GM12865 (cell line): ENCODE measurements around the gene C15orf39.

Experiments
- DNase-seq: peaks from one replicate; pipeline ENCODE4 v3.0.0; 2010; ENCODE audit warnings: low read depth
- H3K4me3 ChIP-seq: 2 replicates; pipeline ENCODE4 v1.5.1; 2011; ENCODE audit warnings: mild to moderate bottlenecking, low read depth, low read length, control low read depth
- CTCF ChIP-seq: IDR thresholded peaks from 2 replicates; pipeline ENCODE4 v1.5.1; 2011; ENCODE audit warnings: low read length, control low read depth, low read depth, inconsistent platforms; ENCODE audit not compliant: insufficient read depth; ENCODE audit errors: missing control alignments

C15orf39 gene

GRCh38 chr15:75197062-75197630 is 4.5 kb upstream of the C15orf39 start:
- TF ChIP-seq CTCF = no peak
- DNase-seq = no peak
- H3K4me3 ChIP-seq = no peak overlapping the region

- H3K4me3 ChIP-seq = peak overlapping the region; percentile 75
- DNase-seq = peak; percentile 91
- TF ChIP-seq CTCF = no peak
Measured at GRCh38 chr15:75198560-75199356, 2.9 kb upstream of the C15orf39 start.

- TF ChIP-seq CTCF = no peak
- peak overlapping the region; percentile 75 for H3K4me3 ChIP-seq
- peak; percentile 74 for DNase-seq
Measured at GRCh38 chr15:75199357-75199940, 2.2 kb upstream of the C15orf39 start.

- DNase-seq = no peak
- H3K4me3 ChIP-seq = peak overlapping the region; percentile 75
- TF ChIP-seq CTCF = no peak
Measured at GRCh38 chr15:75200391-75200764, 1.3 kb upstream of the C15orf39 start.

GRCh38 chr15:75200765-75201615 is 692 bp upstream of the C15orf39 start:
- TF ChIP-seq CTCF = no peak
- DNase-seq = peak; percentile 85
- peak overlapping the region; percentile 75 for H3K4me3 ChIP-seq

- DNase-seq = peak; percentile 94
- peak overlapping the region; percentile 75 for H3K4me3 ChIP-seq
- TF ChIP-seq CTCF = peak; percentile 15
Measured at GRCh38 chr15:75202251-75203016, 752 bp downstream of the C15orf39 start.
